Stimulated activated CD4-positive, alpha-beta T cell treated with anti-CD3 and anti-CD28 coated beads, Interleukin-4, amount 100 ng/mL, for 1 hour (primary cell): ENCODE results near the gene RAB10.
"Not testable (repeated sequence)": the region's sequence is repeated elsewhere in the genome, so short reads cannot be mapped to it uniquely, and the experiment has no call there.

Experiments used
- DNase-seq: peaks from one replicate; pipeline ENCODE4 v3.0.0-alpha.2; 2020

Gene RAB10

GRCh38 chr2:26033818-26034636 lies at the start of gene RAB10:
TSS of gene RAB10 (plus strand) at chr2:26034084. CDS start at chr2:26034609, 525 bp downstream.
- DNase-seq = peak; percentile 99

- DNase-seq = no peak
Measured at GRCh38 chr2:25988134-25988533, 45.8 kb upstream of the RAB10 start.

GRCh38 chr2:25989154-25989553 lies 44.7 kb upstream of the RAB10 start:
- DNase-seq = no peak

GRCh38 chr2:25991965-25992364 lies 41.9 kb upstream of the RAB10 start:
- no peak for DNase-seq

GRCh38 chr2:25992556-25992955 lies 41.3 kb upstream of the RAB10 start:
- DNase-seq = no peak

GRCh38 chr2:25993049-25993448 lies 40.8 kb upstream of the RAB10 start:
- DNase-seq = no peak

- DNase-seq = no peak
Measured at GRCh38 chr2:25994509-25994908, 39.4 kb upstream of the RAB10 start.

- DNase-seq = no peak
Measured at GRCh38 chr2:25996844-25997243, 37.0 kb upstream of the RAB10 start.

GRCh38 chr2:25998816-25999383 lies 35.0 kb upstream of the RAB10 start:
- not testable (repeated sequence) for DNase-seq

- not testable (repeated sequence) for DNase-seq
Measured at GRCh38 chr2:25999406-25999805, 34.5 kb upstream of the RAB10 start.

- no peak for DNase-seq
Measured at GRCh38 chr2:26000561-26001082, 33.3 kb upstream of the RAB10 start.

GRCh38 chr2:26001743-26002351 lies 32.0 kb upstream of the RAB10 start:
- DNase-seq = no peak

- DNase-seq = no peak
Measured at GRCh38 chr2:26002632-26003310, 31.1 kb upstream of the RAB10 start.

- DNase-seq = no peak
Measured at GRCh38 chr2:26008095-26008494, 25.8 kb upstream of the RAB10 start.

- no peak for DNase-seq
Measured at GRCh38 chr2:26008851-26009566, 24.9 kb upstream of the RAB10 start.

- DNase-seq = no peak
Measured at GRCh38 chr2:26009567-26009963, 24.3 kb upstream of the RAB10 start.

GRCh38 chr2:26010943-26011342 lies 22.9 kb upstream of the RAB10 start:
- DNase-seq = no peak

GRCh38 chr2:26011609-26011989 lies 22.3 kb upstream of the RAB10 start:
- no peak for DNase-seq

GRCh38 chr2:26011990-26012856 lies 21.7 kb upstream of the RAB10 start:
- DNase-seq = no peak

GRCh38 chr2:26013668-26014067 lies 20.2 kb upstream of the RAB10 start:
- no peak for DNase-seq

GRCh38 chr2:26016012-26016705 lies 17.7 kb upstream of the RAB10 start:
- DNase-seq = no peak
